NOMO-1 (cell line): ENCODE results near the gene USP6.
"Not testable (repeated sequence)": the region's sequence is repeated elsewhere in the genome, so short reads cannot be mapped to it uniquely, and the experiment has no call there.

ENCODE experiments used
- DNase-seq, 2 experiments: peaks; one replicate each; lab custom pipeline; 2025; ENCODE audit not compliant: unreplicated experiment in 2 of 2; lab: John Stamatoyannopoulos, UW

Gene USP6

DNA sequence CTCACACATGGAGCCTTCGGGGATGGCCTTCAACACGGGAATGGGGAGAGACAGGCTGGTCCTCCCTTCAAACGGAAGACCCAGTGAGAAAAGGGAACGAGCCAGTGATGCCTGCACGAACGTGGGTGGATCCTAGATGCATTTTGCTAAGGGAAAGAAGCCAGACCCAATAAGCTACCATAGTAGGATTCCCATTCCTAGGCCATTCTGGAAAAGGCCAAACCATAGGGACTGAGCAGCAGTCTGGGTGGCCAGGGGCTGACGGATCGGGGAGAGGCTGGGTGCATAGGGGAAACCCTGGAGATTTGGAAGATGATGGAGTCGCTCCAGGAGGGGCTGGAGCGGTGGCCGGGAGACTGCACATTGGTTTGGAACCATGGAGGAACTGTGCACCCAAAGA, 18.7 kb downstream of the USP6 start:
- DNase-seq: not testable (repeated sequence)

DNA sequence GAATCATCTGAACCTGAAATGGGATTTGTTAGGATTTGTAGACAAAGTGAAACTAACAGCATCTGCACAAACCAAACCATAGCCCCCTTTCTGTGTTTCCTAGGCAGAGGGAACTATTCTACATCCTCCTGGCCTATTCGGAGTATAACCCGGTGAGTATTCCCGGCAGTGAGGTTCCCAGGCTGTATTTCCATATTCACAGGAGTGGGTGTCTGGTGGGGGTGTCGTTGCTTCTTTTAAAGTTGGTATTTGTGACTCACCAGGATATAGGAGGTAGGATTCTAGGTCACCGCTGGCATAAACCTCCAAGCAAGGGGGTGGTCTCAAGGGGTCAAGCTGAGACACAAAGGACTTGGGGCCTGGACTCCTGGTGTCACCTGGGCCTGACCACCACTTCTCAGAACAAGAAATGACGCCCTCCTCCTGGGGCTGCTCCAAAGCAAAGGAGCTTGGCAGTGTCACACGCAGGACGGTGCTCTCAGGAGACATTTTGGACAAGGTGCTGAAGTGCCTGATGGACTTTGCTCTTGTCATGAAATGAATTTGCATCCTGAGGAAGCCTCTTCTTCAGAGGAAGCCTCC, 19.4 kb downstream of the USP6 start:
- DNase-seq: not testable (repeated sequence)

DNA sequence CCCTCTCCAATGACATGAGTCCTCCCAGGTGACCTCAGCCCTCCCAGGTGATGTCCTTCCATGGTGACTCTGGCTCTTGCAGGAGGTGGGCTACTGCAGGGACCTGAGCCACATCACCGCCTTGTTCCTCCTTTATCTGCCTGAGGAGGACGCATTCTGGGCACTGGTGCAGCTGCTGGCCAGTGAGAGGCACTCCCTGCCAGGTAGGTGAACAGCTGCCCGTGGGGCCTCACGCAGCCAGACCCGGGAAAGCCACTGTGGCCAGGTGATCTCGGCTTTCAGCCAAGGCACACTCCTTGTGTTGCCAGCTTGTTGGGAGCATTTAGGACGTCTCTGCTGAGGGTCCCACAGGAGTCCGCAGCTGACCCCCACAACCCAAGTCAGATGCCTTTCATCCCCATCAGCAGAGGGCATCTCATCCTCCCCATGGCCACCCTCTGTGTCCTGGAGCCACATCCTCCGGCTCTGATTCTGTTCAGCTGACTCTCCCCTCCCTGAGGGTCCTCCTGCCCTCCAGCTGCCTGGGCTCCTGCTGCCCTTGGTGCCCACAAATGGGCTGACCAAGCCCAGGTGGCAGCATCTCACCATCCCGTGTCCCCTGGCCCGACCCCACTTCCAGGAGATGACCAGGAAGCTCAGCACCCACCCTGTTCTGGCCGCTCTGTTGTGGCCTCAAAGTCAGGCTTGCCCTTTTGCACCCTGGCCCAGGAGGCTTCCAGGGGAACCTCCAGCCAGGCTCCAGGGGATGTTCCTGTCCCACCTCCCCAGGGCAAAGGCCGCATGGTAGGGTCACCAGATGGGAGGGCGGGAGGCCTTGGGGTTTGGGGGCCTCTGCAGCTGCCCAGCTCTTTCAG, 20.1 kb downstream of the USP6 start:
- DNase-seq: no peak

DNA sequence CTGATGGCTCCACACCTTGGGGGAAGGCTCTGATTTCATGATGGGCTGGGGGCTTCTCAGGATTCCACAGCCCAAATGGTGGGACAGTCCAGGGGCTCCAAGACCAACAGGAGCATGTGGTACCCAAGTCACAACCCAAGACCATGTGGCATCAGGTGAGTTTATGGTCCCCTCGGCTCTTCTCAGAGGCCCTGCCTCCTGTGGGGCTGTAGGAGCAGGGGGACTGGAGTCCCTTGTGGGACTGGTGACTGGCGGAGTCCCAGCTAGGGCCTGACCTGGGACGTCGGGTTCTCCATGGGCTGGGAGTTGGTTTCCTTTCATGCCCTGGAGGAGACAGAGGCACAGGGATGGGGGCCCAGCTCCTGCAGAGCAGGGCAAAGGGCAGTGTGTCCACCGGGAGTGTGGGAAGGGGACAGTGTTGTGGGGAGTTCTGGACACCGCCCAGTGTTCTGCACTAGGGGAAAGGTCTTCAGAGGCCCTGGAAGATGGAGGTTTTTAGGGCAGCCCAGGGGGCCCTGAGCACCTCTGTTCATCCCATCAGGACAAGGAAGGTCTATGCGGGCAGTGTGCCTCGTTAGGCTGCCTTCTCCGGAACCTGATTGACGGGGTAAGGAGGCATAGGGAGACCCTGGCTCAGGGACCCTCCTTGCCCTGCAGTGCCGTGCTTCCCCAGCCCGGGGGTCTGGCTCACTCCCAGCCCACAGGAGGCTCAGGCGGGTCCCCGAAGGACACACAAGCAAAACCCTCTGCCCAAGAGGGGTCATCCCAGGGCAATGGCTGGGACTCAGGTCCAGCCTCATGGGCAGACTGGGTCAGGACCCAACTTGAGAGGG, 21.0 kb downstream of the USP6 start:
- DNase-seq: not testable (repeated sequence)

DNA sequence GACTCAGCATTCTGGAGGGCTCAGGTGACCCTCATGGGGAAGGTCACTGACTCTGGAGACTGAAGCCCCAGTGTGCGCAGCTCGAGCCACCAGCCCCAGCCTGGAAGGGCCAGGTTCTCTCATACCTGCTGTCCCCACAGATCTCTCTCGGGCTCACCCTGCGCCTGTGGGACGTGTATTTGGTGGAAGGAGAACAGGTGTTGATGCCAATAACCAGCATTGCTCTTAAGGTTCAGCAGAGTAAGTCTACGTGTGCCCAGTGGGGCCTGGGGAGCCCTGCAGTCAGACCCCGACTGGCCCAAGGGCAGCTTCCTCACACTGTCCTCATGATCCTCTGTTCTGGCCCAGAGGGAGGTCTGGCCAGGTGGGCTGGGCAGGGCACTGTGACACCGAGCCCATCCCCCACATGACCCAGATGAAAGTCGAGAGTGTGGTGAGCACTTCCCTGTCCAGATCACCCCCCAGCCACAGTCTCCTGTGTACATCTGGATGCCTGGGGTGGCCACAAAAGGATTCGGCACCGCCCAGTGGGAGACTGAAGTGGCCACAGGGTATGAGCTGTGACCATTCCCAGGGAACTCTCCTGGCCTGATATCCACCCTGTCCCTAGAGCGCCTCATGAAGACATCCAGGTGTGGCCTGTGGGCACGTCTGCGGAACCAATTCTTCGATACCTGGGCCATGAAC, 21.8 kb downstream of the USP6 start:
- not testable (repeated sequence) for DNase-seq

DNA sequence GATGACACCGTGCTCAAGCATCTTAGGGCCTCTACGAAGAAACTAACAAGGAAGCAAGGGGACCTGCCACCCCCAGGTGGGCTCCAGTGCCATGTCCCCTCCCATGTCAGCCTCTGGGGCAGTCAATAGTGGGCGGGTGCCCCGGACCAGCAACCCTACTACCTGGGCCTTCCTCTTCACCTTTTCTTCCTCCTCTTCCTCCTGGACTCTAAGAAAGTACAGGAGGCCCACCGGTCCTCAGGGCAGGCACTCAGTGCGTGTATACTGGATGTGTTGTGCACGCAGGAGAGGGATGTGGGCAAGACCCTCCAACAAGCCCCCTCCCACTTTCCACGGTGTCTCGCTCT, 22.3 kb downstream of the USP6 start:
- DNase-seq: not testable (repeated sequence)

DNA sequence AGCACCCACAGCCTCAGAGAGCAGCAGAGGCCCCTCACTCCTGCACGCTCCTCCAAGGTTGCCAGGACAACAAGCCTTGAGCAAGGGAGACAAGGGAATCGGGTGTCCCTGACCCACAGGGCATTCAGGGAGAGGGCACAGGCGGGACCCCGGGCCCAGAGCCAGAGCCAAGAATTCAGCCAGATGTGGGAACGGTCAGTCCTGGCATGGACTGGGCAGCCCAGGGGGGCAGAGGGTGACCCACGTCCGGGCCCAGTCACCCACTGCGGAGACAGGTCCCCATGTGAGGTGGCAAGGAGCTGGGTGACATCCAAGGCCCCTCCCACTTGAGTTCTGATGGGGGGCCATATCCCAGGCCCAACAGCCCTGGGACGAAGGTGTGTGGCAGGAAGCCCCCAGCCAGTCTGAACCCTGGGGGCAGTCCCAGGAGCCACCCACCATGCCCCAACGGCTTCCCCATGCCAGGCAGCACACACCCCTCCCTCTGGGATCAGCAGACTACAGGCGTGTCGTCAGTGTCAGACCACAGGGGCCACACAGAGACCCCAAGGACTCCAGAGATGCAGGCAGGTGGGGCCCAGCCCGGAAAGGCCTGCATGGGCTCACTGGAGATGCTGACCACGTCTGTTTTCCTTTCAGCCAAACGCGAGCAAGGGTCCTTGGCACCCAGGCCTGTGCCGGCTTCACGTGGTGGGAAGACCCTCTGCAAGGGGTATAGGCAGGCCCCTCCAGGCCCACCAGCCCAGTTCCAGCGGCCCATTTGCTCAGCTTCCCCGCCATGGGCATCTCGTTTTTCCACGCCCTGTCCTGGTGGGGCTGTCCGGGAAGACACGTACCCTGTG, 23.0 kb downstream of the USP6 start:
- DNase-seq: no peak

DNA sequence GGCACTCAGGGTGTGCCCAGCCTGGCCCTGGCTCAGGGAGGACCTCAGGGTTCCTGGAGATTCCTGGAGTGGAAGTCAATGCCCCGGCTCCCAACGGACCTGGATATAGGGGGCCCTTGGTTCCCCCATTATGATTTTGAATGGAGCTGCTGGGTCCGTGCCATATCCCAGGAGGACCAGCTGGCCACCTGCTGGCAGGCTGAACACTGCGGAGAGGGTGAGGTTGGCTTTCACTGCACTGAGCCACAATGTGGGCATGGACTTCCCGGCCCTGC, 23.6 kb downstream of the USP6 start:
- no peak for DNase-seq

DNA sequence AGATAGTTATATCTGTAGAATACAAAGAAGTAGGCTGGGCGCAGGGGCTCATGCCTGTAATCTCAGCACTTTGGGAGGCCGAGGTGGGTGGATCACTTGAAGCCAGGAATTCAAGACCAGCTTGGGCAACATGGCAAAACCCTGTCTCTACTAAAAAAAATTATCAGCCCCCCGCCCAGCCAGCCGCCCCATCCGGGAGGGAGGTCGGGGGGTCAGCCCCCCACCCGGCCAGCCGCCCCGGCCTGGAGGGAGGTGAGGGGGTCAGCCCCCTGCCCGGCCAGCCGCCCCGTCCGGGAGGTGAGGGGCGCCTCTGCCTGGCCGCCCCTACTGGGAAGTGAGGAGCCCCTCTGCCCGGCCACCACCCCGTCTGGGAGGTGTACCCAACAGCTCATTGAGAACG, 27.0 kb downstream of the USP6 start:
- DNase-seq: not testable (repeated sequence)

DNA sequence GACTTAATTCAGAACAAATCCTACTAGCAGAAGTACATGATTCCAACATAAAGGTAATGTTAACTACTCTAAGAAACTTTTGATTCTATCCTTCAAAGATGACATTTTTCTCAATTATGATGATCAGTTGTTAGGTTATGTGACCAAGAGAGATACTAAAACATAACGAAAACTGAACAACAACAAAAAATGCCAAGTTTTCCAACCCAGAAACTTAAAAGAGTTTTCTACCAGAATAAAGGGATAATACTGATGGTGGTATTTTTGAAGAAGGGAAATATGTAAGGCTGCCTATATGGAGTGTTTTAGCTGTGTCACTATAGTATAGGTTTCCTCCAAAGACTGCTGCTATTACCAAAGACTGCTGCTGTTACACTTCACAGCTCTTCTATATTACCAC, 30.3 kb downstream of the USP6 start:
- not testable (repeated sequence) for DNase-seq

DNA sequence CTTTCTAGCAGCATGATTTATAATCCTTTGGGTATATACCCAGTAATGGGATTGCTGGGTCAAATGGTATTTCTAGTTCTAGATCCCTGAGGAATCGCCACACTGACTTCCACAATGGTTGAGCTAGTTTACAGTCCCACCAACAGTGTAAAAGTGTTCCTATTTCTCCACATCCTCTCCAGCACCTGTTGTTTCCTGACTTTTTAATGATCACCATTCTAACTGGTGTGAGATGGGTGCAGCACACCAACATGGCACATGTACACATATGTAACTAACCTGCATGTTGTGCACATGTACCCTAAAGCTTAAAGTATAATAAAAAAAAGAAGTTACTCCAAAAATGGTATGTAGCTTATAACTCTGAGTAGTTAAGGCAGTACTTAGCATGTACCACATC, 44.9 kb downstream of the USP6 start:
- not testable (repeated sequence) for DNase-seq

DNA sequence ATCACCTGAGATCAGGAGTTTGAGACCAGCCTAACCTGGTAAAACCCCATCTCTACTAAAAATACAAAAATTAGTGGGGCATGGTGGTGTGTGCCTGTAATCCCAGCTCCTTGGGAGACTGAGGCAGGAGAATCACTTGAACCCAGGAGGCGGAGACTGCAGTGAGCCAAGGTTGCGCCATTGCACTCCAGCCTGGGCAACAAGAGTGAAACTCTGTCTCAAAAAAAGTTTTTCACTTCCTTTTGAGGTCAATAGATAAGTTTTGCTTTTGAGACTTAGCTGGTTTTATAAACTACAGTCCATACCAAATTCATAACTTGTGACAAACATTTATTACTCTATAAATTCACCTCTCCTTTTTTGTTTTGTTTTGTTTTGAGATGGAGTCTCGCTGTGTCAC, 46.0 kb downstream of the USP6 start:
- DNase-seq: not testable (repeated sequence)

DNA sequence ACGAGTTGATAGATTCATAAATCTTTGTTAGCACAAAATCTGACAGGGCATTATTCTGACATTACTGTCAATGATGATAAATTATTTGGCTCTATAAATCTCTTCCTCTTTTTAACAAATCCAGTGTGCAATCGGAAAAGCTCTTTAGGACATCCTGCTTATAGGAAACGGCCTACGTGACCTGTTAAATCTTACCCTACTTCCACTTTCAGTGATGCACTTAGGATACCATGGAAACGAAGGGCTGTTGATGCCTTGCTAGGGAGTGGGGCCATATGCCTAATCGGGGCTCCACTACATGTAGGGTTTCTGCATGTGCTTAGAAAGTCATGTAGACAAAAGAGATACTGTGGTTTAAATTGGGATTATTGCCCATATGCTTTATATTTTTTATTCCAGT, 48.6 kb downstream of the USP6 start:
- peak; percentile 28 to 67 for DNase-seq

DNA sequence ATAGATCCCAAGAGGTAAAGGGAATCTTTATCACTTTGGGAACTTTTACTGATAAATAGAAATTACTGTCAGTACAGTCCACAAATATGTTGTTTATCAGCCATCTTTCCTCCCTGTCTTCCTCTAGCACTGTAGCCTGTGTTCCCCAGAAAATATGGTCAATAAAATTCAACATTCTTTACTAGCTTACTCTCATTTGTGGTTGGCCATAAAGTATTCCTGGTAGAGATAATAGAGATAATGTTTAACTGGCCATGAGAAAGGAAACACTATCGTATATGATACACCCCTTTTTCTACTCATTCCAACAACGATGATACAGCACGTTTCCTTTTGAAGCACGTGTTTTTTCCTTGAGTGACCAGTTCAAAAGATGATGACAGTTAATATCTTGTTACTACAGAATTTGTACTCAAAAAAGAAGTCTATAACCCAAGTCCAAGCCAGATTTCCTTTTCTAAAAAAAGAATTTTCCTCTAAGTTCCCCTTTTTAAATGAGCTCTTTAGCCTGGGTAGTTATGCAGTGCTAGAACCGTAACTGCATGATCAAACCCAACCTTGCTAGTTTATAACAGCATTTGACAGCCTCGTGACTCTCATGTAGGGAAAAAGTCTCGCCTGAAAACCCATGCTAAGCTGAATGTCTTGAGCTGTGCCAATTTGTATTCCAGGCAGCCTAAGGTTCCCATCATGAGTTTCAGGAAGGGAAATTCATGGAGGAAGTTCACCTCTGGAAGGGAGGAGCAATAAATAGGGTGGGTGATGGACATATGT, 50.1 kb downstream of the USP6 start:
- DNase-seq: peak; percentile 4 to 47

DNA sequence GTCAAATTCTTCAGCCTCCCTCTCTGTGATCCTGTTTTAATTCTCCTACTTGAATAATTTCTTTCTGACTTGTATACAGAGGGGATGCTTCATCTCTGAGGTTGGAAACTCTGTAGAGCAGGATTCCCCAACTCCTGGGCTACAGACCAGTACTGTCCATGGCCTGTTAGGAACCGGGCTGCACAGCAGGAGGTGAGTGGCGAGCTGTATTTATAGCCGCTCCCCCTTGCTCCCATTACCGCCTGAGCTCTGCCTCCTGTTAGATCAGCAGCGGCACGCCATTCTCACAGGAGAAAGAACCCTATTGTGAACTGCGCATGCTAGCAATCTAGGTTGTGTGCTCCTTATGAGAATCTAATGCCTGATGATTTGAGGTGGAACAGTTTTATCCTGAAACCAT, 59.2 kb downstream of the USP6 start:
- not testable (repeated sequence) for DNase-seq

DNA sequence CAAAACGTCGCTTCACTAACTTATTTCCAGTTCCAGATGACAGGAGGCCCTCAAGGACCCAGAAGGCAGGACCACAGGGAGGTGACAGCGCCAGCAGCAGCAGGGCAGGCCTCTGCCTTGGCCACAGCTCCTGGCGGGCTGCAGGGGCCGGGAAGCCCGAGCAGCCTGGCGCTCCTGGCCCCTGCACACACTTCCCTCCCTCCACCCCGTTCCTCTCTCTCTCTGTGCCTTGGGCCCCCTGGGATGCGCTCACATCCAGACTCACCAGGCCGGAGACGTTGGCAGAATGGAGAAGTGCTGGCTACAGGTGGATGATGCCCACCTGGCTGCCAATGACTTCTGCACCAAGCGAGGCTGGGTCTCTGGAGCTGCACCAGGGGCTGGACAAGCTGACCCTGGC, 63.2 kb downstream of the USP6 start:
- DNase-seq: no peak

DNA sequence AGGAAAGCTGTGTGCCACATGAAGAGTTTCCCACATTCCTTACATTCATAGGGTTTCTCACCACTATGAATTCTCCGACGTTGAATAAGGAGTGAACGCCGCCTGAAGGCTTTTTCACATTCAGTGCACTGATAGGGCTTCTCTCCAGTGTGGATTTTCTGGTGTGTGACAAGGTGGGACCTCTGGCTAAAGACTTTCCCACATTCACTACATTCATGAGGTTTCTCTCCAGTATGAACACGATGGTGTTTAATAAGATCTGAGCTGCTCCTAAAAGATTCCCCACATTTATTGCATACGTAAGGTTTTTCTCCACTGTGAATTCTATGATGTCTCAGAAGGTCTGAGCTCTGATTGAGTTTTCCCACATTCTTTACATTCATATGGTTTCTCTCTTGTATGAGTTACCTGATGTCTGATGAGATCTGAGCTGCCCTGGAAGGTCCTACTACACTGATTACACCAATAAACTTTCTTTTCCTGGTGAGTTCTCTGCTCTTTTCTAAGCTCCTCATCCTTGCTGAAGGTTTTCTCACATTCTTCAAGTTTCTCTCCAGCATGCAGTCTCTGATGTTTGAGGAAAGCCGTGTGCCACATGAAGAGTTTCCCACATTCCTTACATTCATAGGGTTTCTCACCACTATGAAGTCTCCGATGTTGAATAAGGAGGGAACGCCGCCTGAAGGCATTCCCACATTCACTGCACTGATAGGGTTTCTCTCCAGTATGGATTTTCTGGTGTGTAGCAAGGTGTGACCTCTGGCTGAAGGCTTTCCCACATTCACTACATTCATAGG, 65.9 kb downstream of the USP6 start:
- DNase-seq: no peak

DNA sequence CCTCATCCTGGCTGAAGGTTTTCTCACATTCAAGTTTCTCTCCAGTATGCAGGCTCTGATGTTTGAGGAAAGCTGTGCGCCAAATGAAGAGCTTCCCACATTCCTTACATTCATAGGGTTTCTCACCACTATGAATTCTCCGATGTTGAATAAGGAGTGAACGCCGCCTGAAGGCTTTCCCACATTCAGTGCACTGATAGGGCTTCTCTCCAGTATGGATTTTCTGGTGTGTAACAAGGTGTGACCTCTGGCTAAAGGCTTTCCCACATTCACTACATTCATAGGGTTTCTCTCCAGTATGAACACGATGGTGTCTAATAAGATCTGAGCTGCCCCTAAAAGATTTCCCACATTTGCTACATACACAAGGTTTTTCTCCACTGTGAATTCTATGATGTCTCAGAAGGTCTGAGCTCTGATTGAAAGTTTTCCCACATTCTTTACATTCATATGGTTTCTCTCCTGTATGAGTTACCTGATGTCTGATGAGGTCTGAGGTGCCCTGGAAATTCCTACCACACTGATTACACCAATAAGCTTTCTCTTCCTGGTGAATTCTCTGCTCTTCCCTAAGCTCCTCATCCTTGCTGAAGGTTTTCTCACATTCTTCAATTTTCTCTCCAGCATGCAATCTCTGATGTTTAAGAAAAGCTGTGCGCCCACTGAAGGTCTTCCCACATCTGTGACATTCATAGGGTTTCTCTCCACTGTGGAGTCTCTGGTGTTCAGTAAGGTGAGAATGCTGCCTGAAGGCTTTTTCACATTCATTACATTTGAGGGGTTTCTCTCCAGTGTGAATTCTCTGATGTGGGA, 67.0 kb downstream of the USP6 start:
- no peak for DNase-seq
